OCI-LY1 (cell line): ENCODE results near the gene LRRC40.

Source experiments
- H2AFZ ChIP-seq: fragments of 200-600 bp; sonication (generic), shearing (Covaris generic); 2 replicates; pipeline ENCODE4 v1.6.0; 2014; ENCODE audit warnings: antibody characterized with exemption, mild to moderate bottlenecking, low read length
- H3F3A ChIP-seq: fragments of 200-600 bp; sonication (generic), shearing (Covaris generic); 2 replicates; pipeline ENCODE4 v1.6.0; 2014; ENCODE audit warnings: mild to moderate bottlenecking, antibody characterized with exemption, low read length, moderate library complexity; ENCODE audit not compliant: insufficient read depth
- H3K27ac ChIP-seq: fragments of 200-600 bp; sonication (generic); 2 replicates; pipeline ENCODE4 v1.5.1; 2014; ENCODE audit warnings: low read length, mixed run types, mild to moderate bottlenecking, low read depth; ENCODE audit not compliant: poor library complexity, severe bottlenecking
- H3K27me3 ChIP-seq: fragments of 200-600 bp; sonication (generic); 2 replicates; pipeline ENCODE4 v1.6.0; 2014; ENCODE audit warnings: antibody characterized with exemption, mild to moderate bottlenecking, low read length, moderate library complexity; ENCODE audit not compliant: insufficient read depth
- H3K36me3 ChIP-seq: fragments of 200-600 bp; sonication (generic); 2 replicates; pipeline ENCODE4 v1.6.1; 2014; ENCODE audit warnings: mild to moderate bottlenecking, antibody characterized with exemption, low read length, moderate library complexity, mixed read lengths; ENCODE audit not compliant: insufficient read depth
- H3K4me1 ChIP-seq: fragments of 200-600 bp; sonication (generic); 2 replicates; pipeline ENCODE4 v1.5.1; 2014; ENCODE audit warnings: mild to moderate bottlenecking, low read length, moderate library complexity; ENCODE audit not compliant: insufficient read depth, severe bottlenecking
- H3K4me2 ChIP-seq: fragments of 200-600 bp; sonication (generic), shearing (Covaris generic); 2 replicates; pipeline ENCODE4 v1.6.1; 2014; ENCODE audit warnings: low read length
- H3K4me3 ChIP-seq: fragments of 200-600 bp; sonication (generic); 2 replicates; pipeline ENCODE4 v1.5.1; 2014; ENCODE audit warnings: low read length, low read depth, mild to moderate bottlenecking, mixed read lengths; ENCODE audit not compliant: poor library complexity, severe bottlenecking
- H3K79me2 ChIP-seq: fragments of 200-600 bp; shearing (Covaris generic); 2 replicates; pipeline ENCODE4 v1.6.1; 2016; ENCODE audit warnings: mixed run types, low read length, mixed read lengths; ENCODE audit not compliant: insufficient read depth
- H3K9ac ChIP-seq: fragments of 200-600 bp; sonication (generic), shearing (Covaris generic); 2 replicates; pipeline ENCODE4 v1.6.1; 2014; ENCODE audit warnings: mild to moderate bottlenecking, low read length, mixed read lengths
- H3K9me2 ChIP-seq: fragments of 200-600 bp; sonication (generic), shearing (Covaris generic); 2 replicates; pipeline ENCODE4 v1.6.1; 2014; ENCODE audit warnings: low read depth, mild to moderate bottlenecking, low read length, mixed read lengths
- H3K9me3 ChIP-seq: fragments of 200-600 bp; shearing (Covaris generic); 2 replicates; pipeline ENCODE4 v1.6.1; 2014; ENCODE audit warnings: low read length, mixed read lengths
- H4K20me1 ChIP-seq: fragments of 200-600 bp; sonication (generic), shearing (Covaris generic); 2 replicates; pipeline ENCODE4 v1.6.0; 2016; ENCODE audit warnings: mild to moderate bottlenecking, low read length; ENCODE audit not compliant: insufficient read depth
- CTCF ChIP-seq: fragments of 200-600 bp; sonication (generic), shearing (Covaris generic); IDR thresholded peaks from 2 replicates; pipeline ENCODE4 v1.5.1; 2017; ENCODE audit warnings: mild to moderate bottlenecking, antibody characterized with exemption, low read length, moderate library complexity, mixed read lengths
- EZH2 ChIP-seq: fragments of 200-600 bp; sonication (generic), shearing (Covaris generic); IDR thresholded peaks from 2 replicates; pipeline ENCODE4 v1.8.0; 2017; ENCODE audit warnings: borderline replicate concordance, mixed run types, mild to moderate bottlenecking, antibody characterized with exemption, low read length, moderate library complexity, mixed read lengths

The LRRC40 gene

GRCh38 chr1:70224954-70225353 lies 19.6 kb upstream of the LRRC40 start:
- Histone ChIP-seq H3K4me3 (no peak overlapping the region), H4K20me1 (peaks cover 15% of the 10 kb centered on the region; the same call in 1 of the 2 replicates), H2AFZ (no peak overlapping the region), H3K36me3 (peaks cover 82% of the 10 kb centered on the region), H3K79me2 (peaks cover 78% of the 10 kb centered on the region), H3K9ac (no peak overlapping the region), H3K27me3 (no peaks in the 10 kb centered on the region), H3K4me2 (peak overlapping the region; percentile 84; the same call in 1 of the 2 replicates), H3K9me2 (no peaks in the 10 kb centered on the region), H3F3A (no peaks in the 10 kb centered on the region), H3K9me3 (no peaks in the 10 kb centered on the region), H3K27ac (no peak overlapping the region), H3K4me1 (peaks cover 40% of the 10 kb centered on the region)
- TF ChIP-seq CTCF: no peak
- no peak for TF ChIP-seq EZH2

- no peak overlapping the region for H2AFZ ChIP-seq
These were observed 17.4 kb upstream of the LRRC40 start for GRCh38 chr1:70222716-70223235.

GRCh38 chr1:70221238-70222121 lies 16.1 kb upstream of the LRRC40 start, which contains the start of gene SRSF11:
Gene SRSF11 (plus strand): TSS chr1:70221380. CDS start chr1:70221637, 257 bp downstream.
- peak within 1 kb of the TSS; percentile 83 for H3K27ac ChIP-seq

More at GRCh38 chr1:70222716-70223235, 17.4 kb upstream of the LRRC40 start:
- H3F3A ChIP-seq: no peaks in the 10 kb centered on the region
- H3K27ac ChIP-seq: no peak overlapping the region
- H3K79me2 ChIP-seq: peaks cover 84% of the 10 kb centered on the region
- peaks cover 60% of the 10 kb centered on the region for H3K36me3 ChIP-seq
- H3K4me2 ChIP-seq: peak overlapping the region; percentile 84
- H3K9me3 ChIP-seq: no peaks in the 10 kb centered on the region
- H3K9me2 ChIP-seq: no peaks in the 10 kb centered on the region
- peaks cover 47% of the 10 kb centered on the region for H3K4me1 ChIP-seq
- H4K20me1 ChIP-seq: peaks cover 10% of the 10 kb centered on the region; the same call in 1 of the 2 replicates
- TF ChIP-seq CTCF: no peak
- no peak for TF ChIP-seq EZH2
- no peaks in the 10 kb centered on the region for H3K27me3 ChIP-seq
- H3K9ac ChIP-seq: peak overlapping the region; percentile 96
- H3K4me3 ChIP-seq: peak overlapping the region; percentile 89

More at GRCh38 chr1:70221238-70222121, 16.1 kb upstream of the LRRC40 start, which contains the start of gene SRSF11:
- peaks cover 76% of the 10 kb centered on the region for H3K79me2 ChIP-seq
- H3K9ac ChIP-seq: peak within 1 kb of the TSS; percentile 96
- no peaks in the 10 kb centered on the region for H3K27me3 ChIP-seq
- H2AFZ ChIP-seq: peak within 1 kb of the TSS; percentile 77; the same call in 1 of the 2 replicates
- H3K4me1 ChIP-seq: peaks cover 47% of the 10 kb centered on the region
- TF ChIP-seq CTCF: peak; percentile 13; the same call in 1 of the 2 replicates
- no peak for TF ChIP-seq EZH2
- no peaks in the 10 kb centered on the region for H3K9me2 ChIP-seq
- H4K20me1 ChIP-seq: 0 out of 2 replicates have a peak, but pooled peaks cover 10% of the 10 kb centered on the region
- H3K4me3 ChIP-seq: peak within 1 kb of the TSS; percentile 89
- H3K4me2 ChIP-seq: peak within 1 kb of the TSS; percentile 84
- H3K36me3 ChIP-seq: peaks cover 47% of the 10 kb centered on the region
- H3K9me3 ChIP-seq: no peaks in the 10 kb centered on the region
- no peaks in the 10 kb centered on the region for H3F3A ChIP-seq
